HG03045 (cell line): ENCODE data around the gene EFNB3.

Experiments used
- ATAC-seq: cut with Tn5 transposase; IDR thresholded peaks from one replicate; pipeline ENCODE4 v1.9.1; 2021; ENCODE audit warnings: mild to moderate bottlenecking, moderate library complexity; ENCODE audit not compliant: unreplicated experiment

The EFNB3 gene

DNA sequence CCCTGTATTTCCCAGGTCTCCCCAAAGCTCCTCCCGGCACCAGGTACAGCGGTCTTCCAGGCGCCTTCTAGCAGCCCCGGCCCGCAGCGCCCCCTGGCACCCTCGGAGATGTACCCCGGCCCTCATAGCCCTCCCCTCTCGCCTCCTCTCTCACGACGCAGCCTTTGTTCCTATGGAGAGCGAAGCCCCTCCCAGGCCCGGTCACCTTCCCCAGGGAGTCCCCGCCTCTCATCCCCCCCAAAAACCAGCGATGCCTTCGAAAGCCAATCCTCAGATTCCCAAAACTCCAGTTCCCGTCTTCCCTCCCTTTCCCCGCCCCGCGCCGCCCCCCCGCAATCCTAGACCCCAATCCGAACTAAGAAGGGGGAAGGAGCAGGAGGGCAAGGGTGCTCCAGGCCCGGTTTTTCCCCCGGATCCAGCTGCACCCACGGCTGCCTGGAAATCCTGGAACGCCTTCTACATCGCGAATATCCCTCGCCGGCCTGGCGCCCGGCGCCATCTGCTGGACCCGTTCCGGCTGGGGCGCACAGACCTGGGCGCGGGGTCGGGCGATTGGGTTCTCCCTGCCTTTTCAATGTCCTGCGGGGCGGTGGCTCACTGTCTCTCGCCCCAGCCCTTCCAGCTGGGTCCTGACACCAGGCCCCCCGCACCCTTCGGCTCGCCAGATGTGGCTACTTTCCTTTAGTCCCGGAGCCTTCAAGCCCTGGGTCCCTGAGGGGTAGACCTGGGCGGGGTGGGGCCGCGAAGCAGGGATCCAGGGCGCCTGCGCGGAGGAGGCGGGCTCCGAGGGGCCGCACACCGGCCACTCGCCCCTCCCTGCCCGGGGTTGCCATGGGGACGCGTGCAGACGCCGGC, 12.1 kb downstream of the EFNB3 start, which contains the start of gene DNAH2:
Gene DNAH2, plus strand, starts transcription at position 844 of the 855 bp plus-strand sequence. CDS start 1,991 bp downstream, outside the sequence.
- no peak for ATAC-seq

- no peak for ATAC-seq
Measured at GRCh38 chr17:7717756-7718350, 12.9 kb downstream of the EFNB3 start.

DNA sequence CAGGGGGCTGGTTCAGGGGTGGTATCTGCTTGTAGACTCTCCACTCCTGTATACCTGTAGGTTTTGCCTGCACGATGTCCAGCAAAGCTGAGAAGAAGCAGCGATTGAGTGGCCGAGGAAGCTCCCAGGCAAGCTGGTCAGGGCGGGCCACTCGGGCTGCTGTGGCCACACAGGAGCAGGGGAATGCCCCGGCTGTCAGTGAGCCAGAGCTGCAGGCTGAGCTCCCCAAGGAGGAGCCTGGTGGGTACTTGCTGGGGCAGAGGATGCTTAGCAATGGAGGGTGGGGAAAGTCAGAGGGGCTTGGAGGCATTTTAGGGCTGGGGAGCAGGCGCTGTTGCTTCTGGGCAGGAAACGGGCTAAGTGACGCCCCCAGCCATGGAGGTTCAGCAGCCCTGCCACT, 14.7 kb downstream of the EFNB3 start:
- ATAC-seq: no peak

- no peak for ATAC-seq
Measured at GRCh38 chr17:7720125-7720524, 15.1 kb downstream of the EFNB3 start.

DNA sequence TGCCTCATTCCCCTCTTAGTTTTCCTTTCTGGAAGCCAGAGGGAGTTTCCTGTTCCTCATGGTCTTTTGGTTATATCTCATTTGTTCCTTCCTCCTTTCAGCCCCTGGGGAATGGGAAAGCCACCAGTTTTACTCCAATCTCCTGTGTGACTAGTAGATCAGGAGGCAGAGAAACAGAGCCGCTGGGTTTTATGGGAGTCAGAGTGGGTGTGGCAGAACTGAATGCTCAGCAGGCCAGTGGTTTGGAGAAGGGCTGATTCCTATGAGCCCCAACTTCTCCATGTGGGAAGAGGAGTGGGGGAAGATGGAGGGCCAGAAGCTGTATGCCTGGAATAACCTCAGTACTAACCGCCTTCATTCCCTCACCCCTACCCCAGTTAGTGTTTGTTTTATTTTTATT, 16.6 kb downstream of the EFNB3 start:
- no peak for ATAC-seq

GRCh38 chr17:7727886-7728285, 22.9 kb downstream of the EFNB3 start:
- ATAC-seq: no peak

GRCh38 chr17:7729816-7730215, 24.8 kb downstream of the EFNB3 start:
- no peak for ATAC-seq

DNA sequence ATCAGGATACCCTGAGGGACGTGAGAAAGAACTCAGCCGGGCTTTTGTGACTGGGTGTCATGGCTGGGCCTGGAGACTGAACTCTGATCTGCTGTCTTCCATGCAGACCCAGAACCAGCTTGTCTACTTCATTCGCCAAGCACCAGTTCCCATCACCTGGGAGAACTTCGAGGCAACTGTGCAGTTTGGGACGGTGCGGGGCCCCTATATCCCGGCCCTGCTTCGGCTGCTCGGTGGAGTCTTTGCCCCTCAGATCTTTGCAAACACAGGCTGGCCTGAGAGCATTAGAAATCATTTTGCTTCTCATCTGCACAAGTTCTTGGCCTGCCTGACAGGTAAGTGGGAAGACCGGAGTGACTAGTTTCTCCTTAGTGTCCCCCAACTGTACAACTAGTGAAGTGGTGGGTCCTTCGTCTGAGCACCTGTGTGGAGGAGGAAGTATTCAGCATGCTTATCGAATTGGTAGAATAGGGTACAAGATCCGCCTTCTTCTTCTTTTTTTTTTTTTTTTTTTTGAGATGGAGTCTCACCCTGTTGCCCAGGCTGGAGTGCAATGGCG, 28.1 kb downstream of the EFNB3 start:
- ATAC-seq: no peak

DNA sequence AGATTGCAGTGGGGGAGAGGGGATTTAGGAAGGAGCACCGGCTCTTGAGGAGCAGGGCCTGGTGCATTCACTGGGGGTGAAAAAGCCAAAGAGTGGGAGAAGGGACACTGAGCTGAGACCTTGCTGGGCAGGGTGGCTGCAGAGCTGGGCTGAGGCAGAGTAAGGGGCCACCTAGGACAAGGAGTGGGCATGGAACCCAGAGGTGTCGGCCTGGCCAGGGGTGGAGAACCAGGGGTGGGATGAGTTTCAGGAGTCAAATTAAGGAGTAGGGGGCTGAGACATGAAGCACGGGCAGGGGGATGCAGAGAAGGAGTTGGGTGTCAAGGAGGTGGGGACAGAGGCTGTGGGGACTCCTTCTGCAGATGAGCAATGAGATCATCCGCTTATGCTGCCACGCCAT, 32.6 kb downstream of the EFNB3 start:
- no peak for ATAC-seq

DNA sequence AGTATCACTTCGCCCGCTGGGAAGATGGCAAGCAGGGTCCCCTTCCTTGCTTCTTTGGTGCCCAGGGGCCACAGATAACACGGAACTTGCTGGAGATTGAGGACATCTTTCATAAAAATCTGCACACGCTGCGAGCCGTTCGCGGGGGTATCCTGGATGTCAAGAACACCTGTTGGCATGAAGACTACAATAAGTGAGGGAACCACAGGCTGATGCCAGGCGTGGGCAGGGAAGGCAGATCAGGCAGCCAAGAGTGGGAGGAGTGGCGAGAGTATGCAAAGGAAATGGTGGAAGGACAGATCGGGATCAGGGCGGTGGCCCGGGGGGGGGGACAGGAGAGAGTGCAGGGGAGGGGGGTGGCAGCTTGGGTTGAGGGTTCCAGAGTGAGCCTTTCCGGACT, 34.7 kb downstream of the EFNB3 start:
- ATAC-seq: no peak

DNA sequence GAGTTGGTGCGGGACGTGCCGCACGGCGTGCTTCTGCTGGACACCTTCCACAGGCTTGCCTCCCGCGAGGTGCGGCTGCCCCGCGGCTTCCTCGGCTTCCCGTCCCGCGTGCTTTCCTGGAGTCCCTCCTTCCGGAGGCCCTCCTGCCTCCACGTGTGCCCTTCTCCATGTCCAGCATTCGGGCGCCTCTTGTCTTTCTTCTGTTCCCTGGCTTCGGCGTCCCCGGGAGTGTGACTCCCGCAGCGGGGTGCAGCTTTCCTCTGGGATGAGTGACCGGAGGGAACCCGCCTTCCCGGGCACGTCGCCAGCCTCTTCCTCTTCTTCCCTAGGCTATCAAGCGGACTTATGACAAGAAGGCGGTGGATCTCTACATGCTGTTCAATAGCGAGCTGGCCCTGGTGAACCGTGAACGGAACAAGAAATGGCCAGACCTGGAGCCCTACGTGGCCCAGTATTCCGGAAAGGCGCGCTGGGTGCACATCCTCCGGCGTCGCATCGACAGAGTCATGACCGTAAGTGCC, 35.5 kb downstream of the EFNB3 start:
- ATAC-seq: no peak

GRCh38 chr17:7742729-7743128, 37.7 kb downstream of the EFNB3 start:
- ATAC-seq: no peak

- ATAC-seq: no peak
Measured at GRCh38 chr17:7744416-7744815, 39.4 kb downstream of the EFNB3 start.

- ATAC-seq: no peak
Measured at GRCh38 chr17:7745748-7746470, 40.9 kb downstream of the EFNB3 start.

GRCh38 chr17:7747635-7748071, 42.7 kb downstream of the EFNB3 start:
- ATAC-seq: no peak

DNA sequence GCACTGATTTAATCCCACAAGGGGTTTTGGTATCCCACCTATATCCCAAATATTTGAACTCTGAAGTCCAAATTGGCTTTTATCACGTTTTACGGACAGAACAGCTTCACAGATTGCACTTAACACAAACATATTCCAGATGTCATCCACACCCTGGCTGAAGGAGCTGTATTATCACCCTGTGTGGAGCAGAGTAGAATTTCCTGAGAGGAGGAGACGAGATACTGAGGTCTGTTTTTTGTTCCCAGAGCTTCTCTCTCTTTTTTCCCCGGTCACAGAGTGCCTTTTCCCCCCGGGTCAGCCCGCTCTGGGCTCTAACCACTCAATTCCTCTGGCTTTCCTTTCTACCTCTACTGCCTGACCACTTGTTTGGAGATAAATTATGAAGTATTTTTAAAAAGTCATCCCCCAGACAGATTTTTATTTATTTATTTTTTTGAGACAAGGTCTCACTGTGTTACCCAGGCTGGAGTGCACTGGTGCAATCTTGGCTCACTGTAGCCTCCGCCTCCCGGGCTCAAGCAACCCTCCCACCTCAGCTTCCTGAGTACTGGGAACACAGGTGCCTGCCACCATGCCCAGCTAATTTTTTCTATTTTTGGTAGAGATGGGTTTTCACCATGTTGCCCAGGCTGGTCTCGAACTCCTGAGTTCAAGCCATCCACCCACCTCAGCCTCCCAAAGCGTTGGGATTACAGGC, 43.2 kb downstream of the EFNB3 start:
- ATAC-seq: no peak

DNA sequence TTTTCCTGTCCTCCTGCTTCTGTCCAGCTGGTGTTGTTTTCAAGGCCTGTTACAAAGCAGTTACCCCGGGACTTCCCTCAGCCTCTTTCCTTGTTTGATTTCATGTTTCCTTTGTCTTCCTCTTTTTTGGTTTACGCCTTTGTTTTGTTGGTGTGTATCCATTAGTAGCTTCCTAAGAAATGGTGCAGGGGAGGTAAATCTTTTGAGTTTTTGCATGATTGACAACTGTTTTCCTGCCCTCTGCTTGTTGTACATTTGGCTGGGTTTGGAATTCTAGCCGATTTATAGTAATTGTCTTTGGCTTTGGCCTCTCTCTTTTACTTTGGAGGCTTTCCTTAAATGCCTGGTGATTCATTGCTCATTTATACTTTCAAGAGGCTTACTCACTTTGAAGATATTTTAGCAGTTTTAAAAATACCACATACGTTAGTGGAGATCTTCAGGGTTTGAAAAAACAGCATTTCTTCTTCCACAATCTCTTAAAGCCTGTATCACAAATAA, 45.4 kb downstream of the EFNB3 start:
- no peak for ATAC-seq

GRCh38 chr17:7754656-7755055, 49.7 kb downstream of the EFNB3 start:
- ATAC-seq: no peak

DNA sequence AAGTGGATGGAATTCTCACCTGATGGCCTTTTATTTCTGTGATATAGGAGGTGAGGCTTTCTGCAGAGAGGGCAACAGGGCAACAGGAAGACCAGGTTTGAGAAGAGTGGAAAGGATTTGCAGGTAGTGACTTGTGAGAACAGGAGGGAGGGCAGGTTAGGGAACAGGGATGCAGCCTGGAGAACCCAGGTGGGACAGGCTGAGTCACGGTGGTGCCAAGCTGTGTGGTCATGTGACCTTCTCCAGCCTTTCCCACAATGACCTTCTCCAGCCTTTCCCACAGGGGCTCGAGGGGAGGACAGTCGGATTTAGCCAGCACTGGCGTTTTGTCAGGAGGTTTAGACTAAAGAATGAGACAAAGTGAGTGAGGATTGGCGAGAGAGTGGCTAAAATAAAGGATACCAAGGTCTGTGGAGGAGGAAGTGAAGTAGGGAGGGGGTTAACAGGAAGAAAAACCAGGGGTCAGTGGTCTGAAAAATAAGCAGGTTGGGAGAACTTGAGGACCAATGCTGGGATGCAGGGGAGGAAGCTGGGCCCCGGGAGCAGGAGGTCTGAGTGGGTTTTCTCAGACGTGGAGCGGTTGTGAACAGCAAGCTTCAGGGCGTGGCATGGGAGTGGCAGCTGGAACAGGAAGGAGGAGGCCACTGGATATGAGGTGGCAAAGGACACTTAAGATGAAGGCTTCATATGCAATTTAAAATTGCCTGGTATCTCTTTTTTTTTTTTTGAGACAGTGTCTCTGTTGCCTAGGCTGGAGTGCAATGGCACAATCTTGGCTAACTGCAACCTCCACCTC, 50.3 kb downstream of the EFNB3 start:
- ATAC-seq: no peak

GRCh38 chr17:7756968-7757367, 52.0 kb downstream of the EFNB3 start:
- no peak for ATAC-seq
